ENCODE measurements around the gene KCNH1.
A peak's percentile ranks its signal among the peaks of the same experiment; 100 is the strongest.

The KCNH1 gene

DNA sequence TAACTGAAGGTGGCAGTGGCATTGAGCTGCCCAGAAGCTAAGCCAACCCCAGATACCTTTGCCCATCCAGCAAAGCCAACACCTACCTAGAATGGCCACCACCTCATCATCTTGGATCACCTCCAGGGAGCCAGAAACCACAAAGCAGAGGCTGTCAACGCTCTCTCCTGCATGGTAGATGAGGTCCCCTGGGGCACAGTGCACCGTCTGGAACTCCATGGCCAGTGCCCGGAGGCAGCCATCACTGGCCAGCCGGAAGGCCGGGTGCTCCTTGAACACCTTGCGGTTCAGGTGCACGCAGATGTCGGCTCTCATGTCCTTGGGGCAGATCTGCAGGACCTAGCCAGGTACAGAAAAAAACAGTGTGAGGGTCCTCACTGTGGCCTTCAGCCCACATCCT is 336.5 kb downstream of the KCNH1 start:
- DNase-seq (ENCODE audit: low read depth), result no peak

DNA sequence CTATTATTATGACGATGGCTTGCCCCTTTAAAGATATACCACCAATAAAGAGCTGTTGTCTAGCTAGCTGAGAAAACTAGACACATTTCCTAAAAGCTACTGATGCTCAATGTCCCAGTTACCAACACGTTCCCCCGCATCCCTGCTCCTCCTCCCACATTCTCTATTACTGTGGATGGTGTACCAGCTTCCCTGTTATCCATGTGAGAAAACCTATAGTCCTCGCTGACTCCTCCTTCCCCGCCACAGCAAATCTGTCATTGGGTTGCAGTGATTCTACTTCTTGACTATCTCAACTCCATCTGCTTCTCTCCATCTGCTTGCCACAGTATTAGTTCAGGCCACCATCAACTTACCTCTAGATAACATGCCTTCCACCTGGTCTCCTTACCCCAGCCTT is 337.5 kb downstream of the KCNH1 start:
- DNase-seq (ENCODE audit: low read depth), result no peak

DNA sequence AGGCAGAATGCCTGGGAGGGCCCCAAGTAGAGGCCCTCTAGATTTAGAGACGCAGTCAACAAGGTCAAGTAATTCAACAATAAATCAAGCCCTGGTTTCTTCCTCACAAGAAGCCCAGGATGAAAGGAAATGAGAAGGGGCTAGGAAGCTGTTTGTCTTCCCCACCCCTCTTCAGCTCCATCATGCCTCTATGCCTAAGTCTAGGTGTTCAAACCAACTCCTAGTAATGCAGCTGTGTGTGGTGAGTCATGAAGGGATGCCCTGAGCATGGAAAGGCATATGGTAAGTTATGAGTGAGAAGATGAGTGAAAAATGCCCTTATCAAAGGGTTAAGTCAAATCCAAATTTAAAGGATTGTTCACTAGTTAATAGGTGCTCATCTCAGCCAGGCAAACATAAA is 339.5 kb downstream of the KCNH1 start:
- no peak for DNase-seq (ENCODE audit: low read depth)

DNA sequence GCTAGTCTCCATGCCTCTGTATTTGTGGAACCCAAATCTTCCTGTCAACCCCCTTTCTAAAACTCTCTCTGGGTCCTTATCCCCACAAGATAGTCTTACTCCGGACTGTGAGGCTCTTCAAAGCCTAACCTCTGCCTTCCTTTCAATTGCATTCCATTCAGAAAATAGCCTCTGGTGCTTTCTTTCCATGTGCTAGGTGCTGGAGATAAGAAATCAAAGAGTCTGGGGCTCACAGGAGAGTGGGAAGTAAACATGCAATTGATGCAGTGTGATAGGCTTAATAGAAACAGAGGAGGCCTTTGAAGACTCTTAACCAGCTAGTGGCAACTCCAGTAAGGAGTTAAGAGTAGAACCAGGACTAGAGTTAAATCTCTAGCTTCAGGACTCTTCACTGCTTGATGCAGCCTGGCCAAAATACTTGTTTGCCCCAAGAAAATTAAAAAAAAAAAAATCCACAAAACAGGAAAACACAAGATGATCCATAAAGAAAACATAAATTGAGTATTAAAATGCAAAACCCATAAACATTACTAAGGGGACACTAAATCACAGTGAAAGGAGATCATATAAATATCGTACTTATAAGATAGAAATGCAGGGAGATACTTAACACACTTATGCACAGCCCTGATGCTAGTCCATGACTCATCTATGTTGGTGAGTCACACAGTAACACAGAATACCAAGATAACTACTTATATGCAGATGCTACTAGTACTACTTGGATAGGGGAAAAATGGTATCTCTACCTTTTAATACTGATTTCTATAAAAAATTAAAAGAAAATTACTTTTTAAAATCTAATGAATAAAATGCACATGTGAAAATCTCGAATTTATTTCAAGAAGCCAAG is 341.5 kb downstream of the KCNH1 start:
- peak; percentile 85 for DNase-seq (ENCODE audit: low read depth)

DNA sequence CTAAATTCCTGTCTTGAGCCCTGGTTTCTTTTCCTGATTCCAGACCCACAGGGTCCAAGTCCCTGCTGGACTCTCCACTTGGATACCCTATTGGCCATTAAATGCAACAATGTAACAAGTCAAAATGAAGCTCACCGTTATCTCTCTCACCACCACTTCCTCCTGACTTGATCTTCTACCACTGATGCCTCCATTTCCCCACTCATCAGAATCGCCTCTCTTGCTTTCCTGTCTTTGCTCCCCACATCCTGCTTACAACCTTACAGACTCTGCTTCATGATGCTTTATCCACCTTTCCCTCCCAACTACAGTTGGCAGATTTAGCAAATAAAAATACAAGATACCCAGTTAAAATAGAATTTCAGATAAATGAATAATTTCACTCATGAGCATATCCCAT is 343.8 kb downstream of the KCNH1 start:
- no peak for DNase-seq (ENCODE audit: low read depth)

DNA sequence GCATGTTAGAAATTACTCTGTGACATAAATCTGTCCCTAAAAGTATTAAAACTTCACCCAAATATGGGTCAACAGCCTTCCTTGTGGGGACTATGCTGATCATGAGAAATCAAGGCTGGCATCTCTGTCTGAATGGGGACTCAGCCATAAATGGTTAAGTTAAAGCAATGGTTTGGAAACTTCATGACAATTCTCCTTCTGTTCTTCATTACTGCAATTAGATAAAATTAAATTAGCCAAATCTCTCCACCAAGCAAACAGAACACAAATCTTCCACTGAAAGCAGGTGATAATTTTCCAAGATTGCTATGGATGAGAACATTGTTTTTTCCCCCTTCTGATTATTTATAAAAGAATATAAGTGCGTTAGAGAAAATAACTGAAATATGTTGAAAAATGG is 346.1 kb downstream of the KCNH1 start:
- no peak for DNase-seq (ENCODE audit: low read depth)

DNA sequence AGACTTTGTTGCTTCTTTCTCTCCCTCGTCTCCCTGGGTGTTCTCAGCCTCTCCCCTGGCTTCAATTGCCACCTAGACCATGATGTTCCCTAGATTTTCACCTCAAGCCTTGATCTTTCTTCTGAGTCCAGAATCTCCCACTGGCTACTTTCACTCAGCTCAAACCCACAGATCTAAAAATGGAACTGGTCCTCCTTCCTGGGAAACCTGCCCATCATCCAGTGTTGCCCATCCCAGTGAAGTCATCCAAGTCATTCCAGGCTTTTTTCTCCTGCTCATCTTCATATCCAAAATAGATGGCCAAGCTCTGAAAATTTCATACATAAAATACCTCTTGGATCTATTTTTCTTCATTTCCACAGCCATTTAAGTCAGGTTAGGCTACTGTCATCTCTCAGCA is 347.4 kb downstream of the KCNH1 start:
- no peak for DNase-seq (ENCODE audit: low read depth)

DNA sequence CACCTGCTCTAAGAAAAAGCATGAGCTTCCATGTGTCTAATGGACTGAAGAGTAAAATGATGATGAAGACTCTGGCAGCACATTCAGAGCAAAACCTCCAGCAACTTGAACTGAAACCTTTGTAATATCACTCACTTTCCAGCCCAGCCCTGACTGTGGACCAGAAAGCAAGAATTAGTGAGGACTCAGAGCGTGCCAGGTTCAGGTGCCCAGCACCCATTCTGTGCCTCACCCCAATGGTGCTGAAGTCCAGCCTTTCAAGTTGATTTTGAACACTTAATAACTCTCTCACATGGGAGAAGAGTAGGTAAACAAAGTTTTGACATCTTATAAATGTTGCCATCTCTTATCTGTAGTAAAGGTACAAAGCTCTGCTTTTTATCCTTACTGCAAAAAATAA is 350.0 kb downstream of the KCNH1 start:
- DNase-seq (ENCODE audit: low read depth), result no peak

DNA sequence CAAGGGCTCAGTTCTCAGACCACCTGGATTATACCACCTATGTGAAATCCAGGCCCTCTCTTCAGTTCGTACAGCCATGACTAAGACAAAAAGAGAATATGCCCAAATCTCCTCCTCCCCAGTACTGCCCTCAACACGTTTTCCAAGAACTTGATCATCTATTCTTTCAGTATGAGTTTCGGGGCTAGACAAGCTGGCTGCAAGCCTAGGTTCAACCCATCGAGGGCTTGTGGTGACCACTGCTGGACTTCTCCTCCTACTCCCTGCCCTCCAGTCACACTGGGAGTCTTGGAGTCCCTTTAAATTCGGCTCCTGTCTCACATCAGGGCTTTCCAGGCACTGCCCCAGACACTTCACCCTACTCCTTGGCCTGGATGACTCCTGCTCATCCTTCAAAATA is 352.3 kb downstream of the KCNH1 start:
- DNase-seq (ENCODE audit: low read depth), result no peak

DNA sequence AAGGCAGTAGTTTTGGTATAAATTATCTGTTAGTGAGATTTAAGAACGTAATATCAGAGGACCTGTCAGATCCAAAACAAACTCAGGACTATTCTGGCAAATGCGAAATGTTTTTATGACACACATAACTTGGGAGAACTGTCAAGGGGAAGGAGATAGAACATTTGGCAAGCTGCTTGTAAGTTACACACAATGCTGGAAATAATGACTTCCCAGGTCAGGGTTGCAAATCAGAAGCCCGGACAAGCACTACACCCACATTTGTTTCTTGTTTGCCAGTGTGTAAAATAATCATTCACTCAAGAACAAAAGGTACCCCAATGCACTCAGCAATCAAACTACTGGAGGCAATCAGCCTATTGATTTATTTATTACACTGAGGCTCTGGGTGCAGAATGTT is 354.7 kb downstream of the KCNH1 start:
- no peak for DNase-seq (ENCODE audit: low read depth)

DNA sequence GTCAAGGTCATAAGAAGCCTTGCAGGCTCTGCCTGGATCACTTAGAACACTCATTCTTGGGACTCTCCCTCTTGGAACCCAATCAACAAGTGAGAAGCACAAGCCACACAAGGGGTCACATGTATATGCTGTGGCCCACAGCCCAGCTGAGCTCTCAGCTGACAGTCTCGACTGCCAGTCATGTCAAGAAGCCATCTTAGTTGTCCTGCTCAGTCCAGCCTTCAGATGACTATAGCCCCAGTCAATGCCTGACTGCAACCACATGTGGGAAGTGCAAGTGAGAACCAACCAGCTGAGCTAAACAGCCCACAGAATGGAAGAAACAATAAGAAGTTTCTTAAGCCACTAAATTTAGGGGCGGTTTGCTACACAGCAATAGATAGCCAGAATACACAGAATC is 356.0 kb downstream of the KCNH1 start:
- no peak for DNase-seq (ENCODE audit: low read depth)

DNA sequence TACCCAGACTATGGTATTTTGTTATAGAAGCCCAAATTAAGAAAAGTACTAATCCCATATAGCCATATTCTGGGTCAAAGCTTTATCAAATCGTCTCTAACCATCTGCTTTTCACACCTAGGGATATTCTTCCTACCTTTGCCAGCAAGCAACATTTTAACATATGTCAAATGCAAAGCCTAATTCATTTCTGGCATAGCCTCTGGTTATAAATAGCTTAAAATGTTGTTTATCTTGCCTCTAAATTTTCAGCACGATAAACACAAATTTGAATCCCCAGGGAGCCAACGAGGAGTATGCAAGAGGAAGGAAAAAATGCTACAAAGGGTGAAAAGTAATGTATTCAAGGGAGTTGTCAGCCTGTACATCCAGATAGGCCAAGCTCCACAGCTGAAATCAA is 357.2 kb downstream of the KCNH1 start:
- no peak for DNase-seq (ENCODE audit: low read depth)

DNA sequence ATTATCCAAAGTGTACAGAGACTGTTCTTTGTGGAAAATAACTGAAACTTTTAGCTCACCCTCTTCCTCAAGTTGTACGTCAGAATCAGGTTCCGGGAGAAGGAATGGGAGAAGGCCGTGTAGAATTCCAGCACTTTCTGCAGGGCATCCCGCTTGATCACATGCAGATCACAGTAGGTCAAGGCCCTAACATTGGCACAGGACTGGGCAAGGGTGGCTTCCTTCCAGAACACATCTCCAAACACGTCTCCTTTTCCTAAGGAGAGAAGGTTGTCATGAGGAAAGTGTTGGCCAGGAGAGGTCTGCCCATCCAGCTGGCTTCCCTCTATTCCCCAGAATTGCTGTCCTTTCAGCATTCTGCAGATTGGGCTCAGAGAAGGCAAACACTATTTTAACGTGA is 358.7 kb downstream of the KCNH1 start:
- no peak for DNase-seq (ENCODE audit: low read depth)

DNA sequence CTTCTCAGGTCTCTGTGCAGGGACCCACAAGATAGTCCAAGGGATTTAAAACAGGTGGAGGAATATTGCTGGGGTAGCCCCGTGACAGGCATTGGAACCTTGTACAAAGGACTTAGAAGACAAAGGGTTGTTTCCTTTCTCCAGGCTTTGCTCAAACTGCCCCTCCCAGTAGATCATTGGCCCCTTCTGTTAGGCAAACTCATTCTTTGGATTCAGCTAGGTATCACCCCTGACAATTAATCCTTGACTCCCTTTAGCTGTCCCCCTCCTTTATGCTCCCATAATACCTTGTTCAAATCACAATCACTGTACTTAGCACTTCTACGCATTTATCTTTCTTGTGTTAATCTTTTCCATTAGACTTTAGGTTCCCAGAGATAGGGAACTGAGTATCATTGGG is 360.5 kb downstream of the KCNH1 start:
- DNase-seq (ENCODE audit: low read depth), result no peak

DNA sequence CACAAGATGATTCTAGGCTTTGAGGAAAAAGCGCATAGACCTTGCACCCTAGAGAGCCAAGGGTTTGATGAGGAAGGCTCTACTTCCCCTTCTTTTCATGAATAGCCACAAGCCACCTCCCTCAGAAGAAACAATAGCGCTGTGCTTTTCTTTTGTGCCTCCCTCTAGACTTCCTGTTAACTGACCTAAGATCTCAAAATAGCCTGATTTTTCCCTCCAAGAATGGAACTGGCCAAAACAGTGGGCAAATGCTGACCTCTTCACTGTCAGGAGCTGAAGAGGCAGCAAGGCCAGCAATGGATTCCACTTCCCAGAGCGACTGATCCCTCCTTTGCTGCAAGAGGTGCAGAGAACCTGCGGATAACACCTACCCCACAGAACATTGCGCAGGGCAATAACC is 362.8 kb downstream of the KCNH1 start:
- no peak for DNase-seq (ENCODE audit: low read depth)

DNA sequence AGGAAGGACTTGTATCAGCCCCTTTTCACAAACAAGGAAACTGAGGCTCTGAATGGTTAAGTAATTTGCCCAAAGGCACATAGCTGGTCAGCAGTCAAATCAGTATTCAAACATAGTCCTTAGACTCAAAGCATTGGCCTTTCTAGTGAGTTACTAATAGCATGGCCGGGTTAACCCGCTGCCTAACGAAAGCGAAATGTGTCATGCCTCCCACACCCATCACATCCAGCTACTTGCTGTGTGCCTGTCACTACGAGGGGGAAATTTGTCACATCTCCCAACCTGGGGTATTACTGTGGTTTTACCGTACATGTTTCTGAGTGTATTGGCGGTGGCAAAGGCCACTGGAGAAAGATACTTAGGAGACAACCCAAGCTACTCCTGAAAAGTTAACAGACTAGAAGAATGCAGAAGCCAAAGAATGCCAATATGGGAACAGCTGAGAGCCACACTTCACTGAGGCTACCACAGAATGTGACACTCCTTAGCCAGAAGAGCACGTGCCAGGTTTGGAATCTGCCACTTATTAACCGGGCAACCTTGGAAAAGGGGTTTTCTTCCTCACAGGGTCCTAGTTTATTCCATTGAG is 363.5 kb downstream of the KCNH1 start:
- DNase-seq (ENCODE audit: low read depth), result no peak

DNA sequence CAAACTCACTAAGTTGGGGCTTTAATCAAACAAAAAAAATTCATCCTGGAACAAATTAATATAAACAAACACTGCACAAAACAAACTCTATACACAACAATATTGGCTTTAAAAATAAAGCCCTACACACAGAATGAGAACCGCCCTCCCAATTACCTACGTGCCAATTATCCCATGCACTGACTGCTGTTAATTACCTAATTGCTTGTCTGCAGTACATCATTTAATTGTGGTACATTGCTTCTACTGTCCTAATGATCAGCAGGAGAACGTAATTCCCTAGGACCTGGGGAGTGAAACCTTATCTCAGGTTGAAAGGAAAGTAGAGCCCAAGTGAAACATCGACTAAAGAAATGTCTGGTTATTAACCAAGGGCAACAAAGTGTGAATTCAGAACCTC is 364.5 kb downstream of the KCNH1 start:
- no peak for DNase-seq (ENCODE audit: low read depth)

DNA sequence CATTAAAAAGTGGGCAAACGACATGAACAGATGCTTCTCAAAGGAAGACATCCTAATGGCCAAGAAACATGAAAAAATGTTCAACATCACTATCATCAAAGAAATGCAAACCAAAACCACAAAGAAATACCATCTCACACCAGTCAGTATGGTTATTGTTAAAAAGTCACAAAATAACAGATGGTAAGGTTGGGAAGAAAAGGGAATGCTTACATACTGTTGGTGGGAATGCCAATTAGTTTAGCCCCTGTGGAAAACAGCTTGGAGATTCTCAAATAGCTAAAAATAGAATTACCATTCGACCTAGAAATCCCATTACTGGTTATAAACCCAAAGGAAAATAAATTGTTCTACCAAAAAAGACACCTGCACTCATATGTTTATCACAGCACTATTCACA is 369.4 kb downstream of the KCNH1 start:
- DNase-seq (ENCODE audit: low read depth), result peak; percentile 13

DNA sequence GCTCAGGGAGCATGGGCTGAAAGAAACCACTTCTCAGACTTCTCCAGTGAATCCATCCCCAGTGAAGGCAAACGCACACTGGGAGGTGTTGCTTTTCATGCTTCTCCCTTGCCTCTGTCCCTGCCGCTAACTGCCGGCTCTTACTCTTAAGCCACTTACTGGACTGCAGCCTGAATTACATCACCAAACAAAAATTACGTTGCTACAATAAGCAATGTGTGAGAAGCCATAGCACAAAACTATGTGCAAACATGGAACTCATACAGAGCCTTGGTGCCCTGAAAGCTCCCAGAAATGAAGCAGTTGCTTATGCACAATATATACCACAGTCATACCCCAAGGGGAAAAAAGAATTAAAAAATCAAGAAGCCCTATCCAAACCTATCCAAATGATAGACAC is 375.2 kb downstream of the KCNH1 start:
- DNase-seq (ENCODE audit: low read depth), result peak; percentile 15

DNA sequence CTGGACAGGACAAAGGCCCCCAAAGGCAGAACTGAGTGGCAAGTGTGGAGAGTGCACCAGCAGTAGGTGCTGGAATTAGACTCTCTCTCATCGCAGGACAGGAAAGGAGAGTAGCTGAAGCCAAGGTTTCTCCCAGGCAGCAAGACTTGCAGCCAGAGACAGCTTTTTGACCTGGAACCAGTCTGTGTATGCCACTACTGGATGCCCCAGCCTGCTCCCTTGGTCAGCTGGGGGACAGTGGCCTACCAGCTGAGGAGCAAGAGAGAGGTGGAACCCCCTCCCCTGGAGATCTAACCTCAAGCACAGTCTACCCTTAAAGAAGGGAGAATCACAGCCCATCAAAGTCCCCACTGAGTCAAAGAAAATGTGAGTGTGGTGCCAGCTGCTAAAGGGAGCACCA is 375.7 kb downstream of the KCNH1 start:
- DNase-seq (ENCODE audit: low read depth), result no peak

DNA sequence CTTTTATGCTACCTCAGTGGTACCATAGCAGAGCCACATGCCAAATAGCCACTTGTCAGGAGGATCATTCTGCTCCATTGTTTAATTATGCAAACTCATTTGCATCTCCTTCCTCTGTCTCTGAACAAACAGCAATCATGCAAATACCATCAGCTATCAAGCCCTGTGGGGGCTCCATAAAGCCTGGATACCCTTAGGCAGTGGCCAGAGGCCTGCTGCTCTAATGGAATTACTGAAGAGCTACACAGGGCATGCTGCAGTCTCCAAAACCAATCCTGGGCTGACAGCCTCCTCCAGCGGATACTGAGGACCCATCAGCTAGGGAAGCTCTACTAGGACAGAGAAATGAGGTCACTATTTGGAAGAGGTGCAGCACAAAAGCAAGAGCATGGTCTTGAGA is 376.3 kb downstream of the KCNH1 start:
- no peak for DNase-seq (ENCODE audit: low read depth)

DNA sequence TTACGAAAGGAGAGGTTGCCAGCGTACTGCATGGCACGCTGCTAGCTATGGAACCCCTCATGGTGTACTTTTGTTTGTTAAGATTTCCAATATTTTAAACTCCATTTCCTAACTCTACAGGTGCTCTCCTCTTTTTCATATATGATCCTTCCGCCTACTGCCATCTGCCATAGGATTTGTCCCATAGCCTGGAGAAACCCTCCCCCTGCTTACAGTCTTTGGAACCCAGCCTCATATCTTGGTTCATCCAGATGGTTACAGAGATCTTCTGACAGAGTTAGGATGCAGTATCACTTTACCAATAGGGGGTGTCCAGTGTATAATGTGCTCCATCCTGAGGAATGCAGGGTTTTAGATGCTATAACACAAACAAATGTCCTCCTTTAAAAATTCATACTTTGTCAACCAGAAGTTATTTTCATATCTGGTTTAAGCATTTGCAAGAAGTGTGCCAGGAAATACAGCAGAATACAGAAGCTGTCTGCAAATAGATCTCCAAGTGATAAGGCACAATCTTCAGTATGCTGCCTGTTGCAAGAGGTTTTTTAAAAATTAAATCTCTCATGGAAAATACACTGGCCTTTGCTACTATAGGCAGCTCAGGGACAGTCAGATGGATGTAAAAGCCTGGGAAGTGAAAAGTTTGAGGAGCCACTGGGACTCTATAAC is 377.8 kb downstream of the KCNH1 start:
- DNase-seq (ENCODE audit: low read depth), result no peak

DNA sequence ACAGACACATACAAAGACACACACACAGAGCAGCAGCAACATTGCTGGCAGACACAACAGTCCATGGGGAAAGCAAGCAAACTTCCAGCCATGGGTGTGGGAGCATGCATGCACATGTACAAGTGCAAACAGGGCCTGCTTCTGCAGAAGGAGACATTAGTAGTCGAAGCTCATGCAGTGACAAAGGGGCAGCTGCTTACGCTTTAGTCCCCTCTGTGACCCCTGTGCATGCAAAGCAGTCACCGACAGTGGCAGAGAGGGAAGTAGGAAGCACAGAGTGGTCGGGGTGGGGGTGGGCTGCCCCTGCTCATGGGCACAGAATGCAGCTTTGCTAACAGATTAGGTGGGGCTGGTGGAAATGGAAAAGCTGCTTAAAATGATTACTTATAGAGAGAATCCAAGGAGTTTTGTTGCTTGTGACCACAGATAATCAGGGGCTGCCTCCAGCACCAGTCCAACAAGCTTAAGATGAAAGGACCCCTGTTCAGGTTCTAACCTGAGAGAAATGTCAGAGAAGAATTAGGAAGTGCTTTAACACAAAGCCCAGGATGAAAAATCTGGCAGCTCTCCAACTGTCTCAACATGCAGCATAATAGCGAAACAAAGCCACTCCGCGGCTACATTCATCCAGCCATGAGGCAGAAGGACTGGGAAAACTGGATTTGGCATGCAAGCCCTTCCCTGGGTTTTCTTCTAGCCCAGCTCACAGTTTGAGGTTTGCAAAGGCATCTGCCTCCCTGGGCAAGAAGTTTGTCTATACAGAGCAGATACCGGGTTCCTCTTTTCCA is 378.9 kb downstream of the KCNH1 start:
- peak; percentile 17 for DNase-seq (ENCODE audit: low read depth)
